ENCODE results near the gene NRXN3.

The NRXN3 gene

GRCh38 chr14:79573486-79573885 is 1403.3 kb downstream of the NRXN3 start:
- Mint-ChIP-seq H3K9me3 (no peaks in the 10 kb centered on the region), H3K4me3 (no peak overlapping the region), H3K27me3 (no peaks in the 10 kb centered on the region), H3K27ac (no peak overlapping the region), H3K4me1 (ENCODE audit: low read depth) (no peaks in the 10 kb centered on the region), H3K36me3 (ENCODE audit: low read depth) (no peaks in the 10 kb centered on the region)

GRCh38 chr14:79575032-79575431 is 1404.9 kb downstream of the NRXN3 start:
- H3K27me3 Mint-ChIP-seq: no peaks in the 10 kb centered on the region
- H3K4me3 Mint-ChIP-seq: no peak overlapping the region
- H3K36me3 Mint-ChIP-seq (ENCODE audit: low read depth): no peaks in the 10 kb centered on the region
- no peaks in the 10 kb centered on the region for H3K9me3 Mint-ChIP-seq
- no peak overlapping the region for H3K27ac Mint-ChIP-seq
- no peaks in the 10 kb centered on the region for H3K4me1 Mint-ChIP-seq (ENCODE audit: low read depth)

GRCh38 chr14:79576424-79576823 is 1406.3 kb downstream of the NRXN3 start:
- no peak overlapping the region for H3K27ac Mint-ChIP-seq
- H3K9me3 Mint-ChIP-seq: no peaks in the 10 kb centered on the region
- no peak overlapping the region for H3K4me3 Mint-ChIP-seq
- no peaks in the 10 kb centered on the region for H3K27me3 Mint-ChIP-seq
- no peaks in the 10 kb centered on the region for H3K36me3 Mint-ChIP-seq (ENCODE audit: low read depth)
- no peaks in the 10 kb centered on the region for H3K4me1 Mint-ChIP-seq (ENCODE audit: low read depth)

- Mint-ChIP-seq H3K4me1 (ENCODE audit: low read depth) (no peaks in the 10 kb centered on the region), H3K27ac (no peak overlapping the region), H3K9me3 (no peaks in the 10 kb centered on the region), H3K4me3 (no peak overlapping the region), H3K27me3 (no peaks in the 10 kb centered on the region), H3K36me3 (ENCODE audit: low read depth) (no peaks in the 10 kb centered on the region)
Measured at GRCh38 chr14:79578470-79578869, 1408.3 kb downstream of the NRXN3 start.

- no peaks in the 10 kb centered on the region for H3K4me1 Mint-ChIP-seq (ENCODE audit: low read depth)
- no peaks in the 10 kb centered on the region for H3K36me3 Mint-ChIP-seq (ENCODE audit: low read depth)
- H3K4me3 Mint-ChIP-seq: no peak overlapping the region
- no peaks in the 10 kb centered on the region for H3K27me3 Mint-ChIP-seq
- H3K9me3 Mint-ChIP-seq: no peaks in the 10 kb centered on the region
- H3K27ac Mint-ChIP-seq: no peak overlapping the region
Measured at GRCh38 chr14:79580414-79580813, 1410.2 kb downstream of the NRXN3 start.

DNA sequence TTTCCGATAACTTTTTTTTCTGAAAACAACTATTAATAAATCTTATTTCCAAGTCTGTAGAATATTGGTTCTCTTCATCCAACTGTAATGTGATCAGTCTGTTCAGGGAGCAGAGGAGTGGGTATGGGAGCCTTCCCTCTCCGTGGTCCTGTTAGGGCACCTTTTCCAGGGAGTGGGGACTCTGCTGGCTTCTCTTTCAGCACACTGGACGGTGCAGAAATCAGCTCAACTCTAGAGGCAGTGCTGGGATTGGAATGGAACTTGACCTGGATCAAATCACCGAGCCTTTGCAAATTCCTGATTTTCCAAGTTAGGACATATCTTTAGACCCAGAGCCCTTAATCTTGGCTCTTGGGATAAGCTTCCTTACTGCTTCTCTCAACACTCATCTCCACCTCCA is 1410.7 kb downstream of the NRXN3 start:
- H3K4me1 Mint-ChIP-seq (ENCODE audit: low read depth): no peaks in the 10 kb centered on the region
- H3K9me3 Mint-ChIP-seq: no peaks in the 10 kb centered on the region
- no peak overlapping the region for H3K27ac Mint-ChIP-seq
- no peaks in the 10 kb centered on the region for H3K27me3 Mint-ChIP-seq
- H3K4me3 Mint-ChIP-seq: no peak overlapping the region
- H3K36me3 Mint-ChIP-seq (ENCODE audit: low read depth): no peaks in the 10 kb centered on the region

- H3K9me3 Mint-ChIP-seq: no peaks in the 10 kb centered on the region
Measured at GRCh38 chr14:79581912-79582576, 1411.9 kb downstream of the NRXN3 start.

DNA sequence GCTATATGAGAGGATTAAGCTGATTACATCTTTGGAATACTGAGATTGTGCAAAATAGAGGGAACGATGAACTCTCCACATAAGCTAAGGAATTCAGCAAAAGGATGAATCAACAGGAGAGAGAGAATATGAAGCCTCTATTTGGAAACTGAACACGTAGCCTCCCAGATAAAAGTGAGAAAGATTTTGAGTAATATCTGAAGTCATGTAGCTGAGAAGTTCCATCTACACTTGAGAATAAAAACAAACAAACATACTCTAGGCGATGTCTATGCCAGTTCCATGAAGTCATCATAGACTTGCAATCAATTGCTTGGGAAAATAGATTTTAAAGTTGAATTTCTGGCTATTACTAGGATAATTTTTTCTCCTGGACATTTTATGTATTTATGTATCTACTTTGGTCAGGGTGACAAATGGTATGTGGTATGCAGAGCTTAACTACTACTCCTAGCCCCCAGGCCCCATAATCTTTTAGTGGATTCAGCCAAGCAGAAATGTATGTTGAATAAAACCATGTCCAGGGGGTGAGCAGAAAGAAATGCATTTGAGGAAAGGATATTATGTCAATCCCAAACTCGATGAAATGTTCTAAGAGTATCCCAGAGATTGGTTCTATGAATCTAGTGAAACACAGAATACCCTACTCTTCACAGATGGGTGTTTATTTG is 1413.7 kb downstream of the NRXN3 start:
- Mint-ChIP-seq H3K9me3 (no peaks in the 10 kb centered on the region), H3K27ac (no peak overlapping the region), H3K27me3 (no peaks in the 10 kb centered on the region), H3K36me3 (ENCODE audit: low read depth) (no peaks in the 10 kb centered on the region), H3K4me1 (ENCODE audit: low read depth) (no peaks in the 10 kb centered on the region), H3K4me3 (no peak overlapping the region)

More at GRCh38 chr14:79581912-79582576, 1411.9 kb downstream of the NRXN3 start:
- no peaks in the 10 kb centered on the region for H3K36me3 Mint-ChIP-seq (ENCODE audit: low read depth)
- H3K4me1 Mint-ChIP-seq (ENCODE audit: low read depth): no peaks in the 10 kb centered on the region
- H3K27ac Mint-ChIP-seq: no peak overlapping the region
- H3K27me3 Mint-ChIP-seq: no peaks in the 10 kb centered on the region
- H3K4me3 Mint-ChIP-seq: no peak overlapping the region

DNA sequence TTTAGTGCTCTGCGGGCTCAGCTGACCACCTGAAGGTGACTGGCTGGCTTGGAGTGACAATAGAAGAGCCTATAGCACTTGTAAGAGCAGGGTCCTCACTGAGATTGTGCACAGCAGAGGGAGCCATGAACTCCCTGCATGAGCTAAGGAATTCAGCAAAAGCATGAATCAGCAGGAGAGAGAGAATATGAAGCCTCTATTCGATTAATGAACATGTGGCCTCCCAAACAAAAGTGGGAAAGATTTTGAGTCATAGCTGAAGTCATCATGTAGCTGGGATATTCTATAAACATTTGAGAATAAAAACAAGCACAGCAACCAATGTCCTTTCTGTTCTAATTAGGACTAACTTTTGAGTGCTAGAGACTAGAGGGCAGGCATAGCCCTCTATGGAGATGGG is 1414.5 kb downstream of the NRXN3 start:
- Mint-ChIP-seq H3K4me1 (ENCODE audit: low read depth) (no peaks in the 10 kb centered on the region), H3K9me3 (no peaks in the 10 kb centered on the region), H3K27me3 (no peaks in the 10 kb centered on the region), H3K27ac (no peak overlapping the region), H3K4me3 (no peak overlapping the region), H3K36me3 (ENCODE audit: low read depth) (no peaks in the 10 kb centered on the region)

DNA sequence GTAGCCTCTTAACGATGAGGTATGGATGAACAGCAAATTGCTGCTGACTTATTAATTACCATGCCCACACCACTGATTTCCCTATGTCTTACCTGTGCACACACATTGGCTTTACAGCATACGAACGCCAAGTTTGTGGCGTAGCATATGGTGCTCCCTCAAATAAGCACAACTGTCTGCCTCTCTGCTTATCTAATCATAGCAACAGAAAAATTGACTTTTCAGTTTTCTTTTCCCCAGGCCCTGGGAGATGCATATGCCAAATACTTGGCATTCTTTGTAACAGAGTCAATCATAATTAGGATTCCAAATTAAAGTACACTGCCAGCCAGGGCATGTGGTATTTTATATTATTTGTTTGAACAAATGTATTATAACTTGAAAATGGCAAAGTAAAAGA is 1415.7 kb downstream of the NRXN3 start:
- no peaks in the 10 kb centered on the region for H3K27me3 Mint-ChIP-seq
- H3K9me3 Mint-ChIP-seq: peaks cover 5% of the 10 kb centered on the region
- no peaks in the 10 kb centered on the region for H3K36me3 Mint-ChIP-seq (ENCODE audit: low read depth)
- H3K4me3 Mint-ChIP-seq: no peak overlapping the region
- no peaks in the 10 kb centered on the region for H3K4me1 Mint-ChIP-seq (ENCODE audit: low read depth)
- H3K27ac Mint-ChIP-seq: no peak overlapping the region

- no peak overlapping the region for H3K27ac Mint-ChIP-seq
- no peaks in the 10 kb centered on the region for H3K4me1 Mint-ChIP-seq (ENCODE audit: low read depth)
- H3K9me3 Mint-ChIP-seq: peaks cover 8% of the 10 kb centered on the region
- H3K36me3 Mint-ChIP-seq (ENCODE audit: low read depth): no peaks in the 10 kb centered on the region
- no peak overlapping the region for H3K4me3 Mint-ChIP-seq
- H3K27me3 Mint-ChIP-seq: no peaks in the 10 kb centered on the region
Measured at GRCh38 chr14:79586416-79586815, 1416.2 kb downstream of the NRXN3 start.

GRCh38 chr14:79586989-79587598 is 1416.9 kb downstream of the NRXN3 start:
- H3K4me3 Mint-ChIP-seq: no peak overlapping the region
- H3K4me1 Mint-ChIP-seq (ENCODE audit: low read depth): no peaks in the 10 kb centered on the region
- no peaks in the 10 kb centered on the region for H3K36me3 Mint-ChIP-seq (ENCODE audit: low read depth)
- no peak overlapping the region for H3K27ac Mint-ChIP-seq
- H3K27me3 Mint-ChIP-seq: no peaks in the 10 kb centered on the region
- H3K9me3 Mint-ChIP-seq: peaks cover 9% of the 10 kb centered on the region

- Mint-ChIP-seq H3K9me3 (peaks cover 9% of the 10 kb centered on the region), H3K4me3 (no peak overlapping the region), H3K36me3 (ENCODE audit: low read depth) (no peaks in the 10 kb centered on the region), H3K27ac (no peak overlapping the region), H3K4me1 (ENCODE audit: low read depth) (no peaks in the 10 kb centered on the region), H3K27me3 (no peaks in the 10 kb centered on the region)
Measured at GRCh38 chr14:79587875-79588274, 1417.7 kb downstream of the NRXN3 start.

DNA sequence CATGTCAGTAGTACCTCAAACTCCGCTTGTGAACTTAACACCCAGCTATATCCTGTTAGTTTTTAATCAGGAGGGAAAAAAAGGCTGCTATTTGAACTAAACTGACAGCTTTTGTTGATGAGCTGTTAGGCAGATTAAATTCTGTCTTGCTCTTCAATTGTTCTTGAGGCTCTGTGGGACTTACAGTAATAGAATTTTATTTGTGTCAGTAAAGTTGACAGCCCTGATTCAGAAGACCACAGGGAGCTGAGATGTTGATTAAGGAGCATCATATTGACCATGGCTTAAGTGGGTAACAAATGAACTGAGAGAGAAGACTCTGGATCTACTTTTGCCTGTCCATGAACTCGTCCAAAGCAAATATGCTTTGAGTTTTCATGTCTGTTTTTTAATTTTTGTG is 1418.2 kb downstream of the NRXN3 start:
- Mint-ChIP-seq H3K4me1 (ENCODE audit: low read depth) (no peaks in the 10 kb centered on the region), H3K27ac (no peak overlapping the region), H3K36me3 (ENCODE audit: low read depth) (no peaks in the 10 kb centered on the region), H3K27me3 (no peaks in the 10 kb centered on the region), H3K4me3 (no peak overlapping the region), H3K9me3 (peaks cover 9% of the 10 kb centered on the region)

- Mint-ChIP-seq H3K36me3 (ENCODE audit: low read depth) (no peaks in the 10 kb centered on the region), H3K4me3 (no peak overlapping the region), H3K9me3 (no peaks in the 10 kb centered on the region), H3K4me1 (ENCODE audit: low read depth) (no peaks in the 10 kb centered on the region), H3K27ac (no peak overlapping the region), H3K27me3 (no peaks in the 10 kb centered on the region)
Measured at GRCh38 chr14:79596551-79596950, 1426.4 kb downstream of the NRXN3 start.
